Stimulated activated CD8-positive, alpha-beta memory T cell treated with anti-CD3 and anti-CD28 coated beads, Interleukin-4, amount 100 ng/mL, for 4 hours (primary cell): Measurements from ENCODE around the gene MS4A3.
"Not testable (repeated sequence)": the region's sequence is repeated elsewhere in the genome, so short reads cannot be mapped to it uniquely, and the experiment has no call there.

Experiments
- DNase-seq, 2 donors: peaks; one replicate each; pipeline ENCODE4 v3.0.0-alpha.2; 2020; ENCODE audit warnings: low read depth in 2 of 2, low spot score in 1 of 2

MS4A3 gene, protein sequence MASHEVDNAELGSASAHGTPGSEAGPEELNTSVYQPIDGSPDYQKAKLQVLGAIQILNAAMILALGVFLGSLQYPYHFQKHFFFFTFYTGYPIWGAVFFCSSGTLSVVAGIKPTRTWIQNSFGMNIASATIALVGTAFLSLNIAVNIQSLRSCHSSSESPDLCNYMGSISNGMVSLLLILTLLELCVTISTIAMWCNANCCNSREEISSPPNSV

DNA sequence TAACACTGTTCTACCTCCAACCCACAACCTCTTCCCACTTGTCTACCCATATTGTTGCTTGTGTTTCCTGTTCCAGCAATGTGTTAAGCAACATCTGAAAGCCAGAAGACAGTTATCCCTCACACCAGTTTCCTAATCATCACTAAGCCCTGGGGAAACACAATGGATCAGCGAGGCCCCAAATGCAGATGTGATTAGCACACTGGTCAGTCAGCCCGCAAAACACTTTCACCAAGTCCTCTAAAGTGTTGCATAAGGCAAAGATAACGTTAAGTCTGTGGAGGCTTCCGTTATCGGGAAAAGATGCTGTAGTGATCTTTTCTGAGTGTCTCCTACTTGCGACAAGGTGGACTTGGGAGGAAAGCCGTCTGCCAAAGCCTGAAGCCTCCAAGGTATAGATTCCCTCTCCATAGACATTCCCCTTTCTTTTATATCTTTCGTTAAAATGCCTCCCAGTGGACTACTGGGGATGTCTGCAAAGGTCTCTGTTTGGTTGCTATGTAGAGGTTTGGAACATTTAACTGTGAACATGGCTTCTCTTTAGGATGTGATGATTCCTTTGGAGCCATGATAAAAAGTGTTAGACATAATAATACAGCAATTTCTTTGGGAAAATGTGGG lies at the start of gene MS4A3:
Gene MS4A3 (plus strand): TSS at position 317 of the 621 bp plus-strand sequence. CDS start 4,496 bp downstream, outside the sequence.
- no peak for DNase-seq

DNA sequence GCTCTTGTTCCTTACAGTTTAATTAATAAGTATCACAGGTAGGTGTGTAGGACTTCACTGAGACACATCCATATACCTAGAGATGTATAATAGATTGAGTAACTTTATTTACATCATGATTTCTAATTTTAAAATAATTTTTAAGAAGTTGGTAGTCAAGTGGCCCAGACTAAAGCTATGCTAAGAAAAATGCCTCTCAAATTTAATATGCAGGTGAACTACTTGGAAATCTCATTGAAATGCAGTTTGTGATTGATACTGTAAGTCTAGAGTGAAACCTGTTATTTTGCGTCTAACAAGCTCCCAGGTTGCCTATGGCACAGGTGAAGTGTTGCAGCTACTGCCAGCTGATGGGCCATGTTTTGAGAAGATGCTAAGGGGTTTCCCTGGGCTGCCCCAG lies 39.6 kb upstream of the MS4A3 start, which contains the start of gene OOSP4B:
Gene OOSP4B (plus strand): TSS at position 301 of the 400 bp plus-strand sequence.
- DNase-seq: no peak

DNA sequence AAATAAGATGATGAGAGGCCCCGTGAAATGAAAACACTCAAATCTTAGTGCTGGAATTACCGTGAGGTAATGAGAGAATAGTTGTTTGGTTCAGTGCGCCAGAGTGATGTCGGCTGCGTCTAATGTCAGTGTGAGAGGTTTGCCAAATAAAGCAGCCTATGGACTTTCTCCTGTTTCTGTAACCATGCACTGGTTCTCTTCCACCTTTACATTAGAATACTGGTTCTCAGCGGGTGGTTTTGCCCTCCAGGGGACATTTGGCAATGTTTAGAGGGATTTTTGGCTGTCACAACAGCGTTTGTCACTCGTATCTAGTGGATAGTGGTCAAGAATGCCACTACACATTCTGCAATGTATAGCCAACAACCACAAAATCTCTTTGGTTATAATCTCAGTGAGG lies 38.4 kb upstream of the MS4A3 start:
- DNase-seq: no peak

DNA sequence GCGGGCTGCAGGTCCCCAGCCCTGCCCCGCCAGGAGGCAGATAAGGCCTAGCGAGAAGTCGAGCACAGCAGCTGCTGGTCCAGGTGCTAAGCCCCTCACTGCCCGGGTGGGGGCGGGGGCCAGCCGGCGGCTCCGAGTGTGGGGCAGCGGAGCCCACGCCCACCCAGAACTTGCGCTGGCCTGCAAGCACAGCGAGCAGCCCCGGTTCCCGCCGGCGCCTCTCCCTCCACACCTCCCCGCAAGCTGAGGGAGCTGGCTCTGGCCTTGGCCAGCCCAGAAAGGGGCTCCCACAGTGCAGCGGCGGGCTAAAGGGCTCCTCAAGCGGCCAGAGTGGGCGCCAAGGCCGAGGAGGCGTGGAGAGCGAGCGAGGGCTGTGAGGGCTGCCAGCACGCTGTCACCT lies 36.1 kb upstream of the MS4A3 start:
- not testable (repeated sequence) for DNase-seq

DNA sequence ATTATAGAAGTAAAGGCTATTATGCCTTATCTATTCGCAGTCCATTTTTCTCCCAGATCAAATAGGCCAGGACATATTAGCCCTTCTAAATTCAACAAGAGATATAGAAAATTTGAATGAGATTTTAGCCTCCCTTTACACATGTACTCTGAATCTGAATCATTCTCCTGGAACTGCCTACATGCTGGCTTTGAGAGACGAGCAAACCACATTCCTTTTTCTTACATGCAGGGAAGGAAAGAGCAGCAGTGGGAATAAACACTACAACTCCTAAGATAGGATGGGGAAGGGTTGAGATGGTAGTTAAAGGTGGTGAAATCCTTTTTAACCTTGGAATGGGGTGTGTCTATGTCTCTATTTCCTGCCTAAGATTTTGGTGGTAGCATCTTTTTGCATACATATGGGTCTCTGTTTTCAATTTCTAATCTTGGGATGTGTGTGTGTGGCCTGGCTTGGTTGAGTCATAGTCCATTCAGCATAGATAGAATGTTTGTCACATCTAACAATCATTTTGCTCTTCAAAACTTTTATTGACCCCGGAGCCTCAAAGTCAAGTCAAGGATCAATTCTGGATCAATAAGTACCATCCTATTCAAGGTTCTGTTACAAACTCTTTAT lies 27.3 kb upstream of the MS4A3 start:
- no peak for DNase-seq

DNA sequence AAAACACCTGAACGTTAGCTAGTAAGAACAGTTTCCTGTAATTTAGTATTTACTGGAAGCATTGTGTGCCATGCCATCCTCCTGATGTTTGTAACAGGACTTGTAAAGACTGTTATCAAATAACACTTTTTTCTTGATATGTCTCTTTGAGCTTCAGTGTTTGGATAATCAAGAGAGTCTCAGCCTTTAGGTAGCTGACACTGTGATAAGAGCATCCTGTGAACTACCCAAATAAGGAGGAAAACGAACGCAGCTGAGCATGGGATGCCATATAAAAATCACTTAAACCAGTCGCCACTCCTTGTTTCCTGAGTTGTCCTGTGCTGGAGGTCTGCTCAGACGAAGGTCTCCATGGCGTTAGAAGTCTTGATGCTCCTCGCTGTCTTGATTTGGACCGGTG lies 16.4 kb upstream of the MS4A3 start, which contains the start of gene OOSP2:
Gene OOSP2 (plus strand): TSS at position 301 of the 400 bp plus-strand sequence. CDS start 51 bp downstream, at position 352.
- no peak for DNase-seq

DNA sequence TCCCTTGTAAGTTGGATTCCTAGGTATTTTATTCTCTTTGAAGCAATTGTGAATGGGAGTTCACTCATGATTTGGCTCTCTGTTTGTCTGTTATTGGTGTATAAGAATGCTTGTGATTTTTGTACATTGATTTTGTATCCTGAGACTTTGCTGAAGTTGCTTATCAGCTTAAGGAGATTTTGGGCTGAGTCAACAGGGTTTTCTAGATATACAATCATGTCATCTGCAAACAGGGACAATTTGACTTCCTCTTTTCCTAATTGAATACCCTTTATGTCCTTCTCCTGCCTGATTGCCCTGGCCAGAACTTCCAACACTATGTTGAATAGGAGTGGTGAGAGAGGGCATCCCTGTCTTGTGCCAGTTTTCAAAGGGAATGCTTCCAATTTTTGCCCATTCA lies 6.0 kb upstream of the MS4A3 start:
- DNase-seq: not testable (repeated sequence)

DNA sequence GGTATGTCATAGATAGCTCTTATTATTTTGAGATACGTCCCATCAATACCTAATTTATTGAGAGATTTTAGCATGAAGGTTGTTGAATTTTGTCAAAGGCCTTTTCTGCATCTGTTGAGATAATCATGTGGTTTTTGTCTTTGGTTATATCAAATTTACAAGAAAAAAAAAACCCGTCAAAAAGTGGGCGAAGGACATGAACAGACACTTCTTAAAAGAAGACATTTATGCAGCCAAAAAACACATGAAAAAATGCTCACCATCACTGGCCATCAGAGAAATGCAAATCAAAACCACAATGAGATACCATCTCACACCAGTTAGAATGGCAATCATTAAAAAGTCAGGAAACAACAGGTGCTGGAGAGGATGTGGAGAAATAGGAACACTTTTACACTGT lies 5.6 kb upstream of the MS4A3 start:
- not testable (repeated sequence) for DNase-seq

DNA sequence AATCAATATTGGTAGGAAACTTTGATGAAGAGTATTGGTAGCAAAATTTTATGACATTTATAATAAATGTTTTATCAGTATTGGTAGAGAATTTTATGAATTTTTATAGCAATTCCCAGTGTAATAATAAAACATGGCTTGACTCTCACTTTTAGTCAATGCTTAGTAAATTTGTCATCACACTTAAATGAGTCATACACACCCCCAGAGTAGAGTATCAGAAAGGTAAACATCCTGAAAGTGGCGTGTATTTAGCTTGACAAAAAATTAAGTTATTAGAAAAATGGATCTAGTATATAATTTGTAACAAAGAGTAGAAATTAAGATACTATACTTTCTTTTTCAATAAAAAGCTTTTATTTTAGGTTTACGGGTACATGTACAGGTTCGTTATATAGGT lies 2.6 kb downstream of the MS4A3 start:
- DNase-seq: no peak

DNA sequence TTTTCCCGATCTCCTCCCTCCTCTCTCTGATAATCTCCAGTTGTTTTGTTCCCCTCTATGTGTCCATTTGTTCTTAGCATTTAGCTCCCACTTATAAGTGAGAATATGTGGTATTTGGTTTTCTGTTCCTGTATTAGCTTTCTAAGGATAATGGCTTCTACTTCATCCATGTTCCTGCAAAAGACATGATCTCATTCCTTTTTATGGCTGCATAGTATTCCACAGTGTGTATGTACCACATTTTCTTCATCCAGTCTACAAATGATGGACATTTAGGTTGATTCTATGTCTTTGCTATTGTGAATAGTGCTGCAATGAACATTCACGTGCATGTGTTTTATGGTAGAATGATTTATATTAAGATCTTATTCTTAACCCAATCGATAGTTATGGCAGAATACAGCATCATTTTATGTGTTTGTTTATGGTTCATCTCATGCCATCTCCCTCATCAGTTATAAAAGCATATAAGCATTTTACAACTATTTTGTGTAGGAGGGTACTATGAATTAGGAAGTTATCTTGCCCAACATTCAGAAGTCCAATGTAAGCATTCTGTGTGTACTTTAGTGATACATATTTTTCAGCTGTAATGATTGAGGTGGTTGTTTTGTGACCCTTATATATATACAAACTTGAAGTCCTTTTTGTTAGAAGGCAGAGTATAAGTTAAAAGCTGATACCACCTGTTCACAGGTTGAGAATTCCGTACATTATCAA lies 3.2 kb downstream of the MS4A3 start:
- no peak for DNase-seq

DNA sequence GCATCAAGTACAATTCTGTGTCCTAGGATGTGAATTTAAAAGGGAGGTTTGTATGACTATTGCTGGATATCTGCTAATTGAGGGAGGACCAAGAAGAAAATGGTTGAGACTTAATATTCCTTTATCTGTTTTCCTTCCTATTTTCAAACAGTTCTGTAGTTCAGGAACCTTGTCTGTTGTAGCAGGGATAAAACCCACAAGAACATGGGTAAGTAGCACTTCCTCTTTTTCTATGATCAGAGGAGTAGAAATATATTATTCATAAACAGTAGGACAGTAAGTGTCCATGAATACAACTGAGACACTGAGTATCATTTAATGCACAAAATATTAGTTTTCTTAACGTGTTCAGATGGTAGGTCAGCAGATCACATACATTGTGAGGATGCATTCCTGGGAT lies 7.6 kb downstream of the MS4A3 start:
- no peak for DNase-seq

DNA sequence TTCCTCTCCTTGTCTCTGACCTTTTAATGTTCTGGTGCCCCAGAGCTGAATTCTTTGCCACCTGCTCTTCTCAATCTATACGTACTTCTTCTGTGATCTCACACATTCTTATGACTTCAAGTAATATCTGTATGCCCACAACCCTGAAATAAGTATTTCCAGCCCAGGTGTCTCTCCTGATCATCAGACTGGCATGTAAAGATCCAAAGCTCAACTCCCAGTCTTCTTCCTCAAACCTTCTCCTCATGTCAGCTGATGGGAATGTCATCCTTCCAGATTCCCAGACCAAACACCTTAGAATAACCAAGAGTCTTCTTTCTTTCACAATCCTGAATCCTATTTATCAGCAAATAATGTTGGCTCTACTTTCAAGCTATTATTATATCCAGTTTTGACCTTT lies 9.3 kb downstream of the MS4A3 start:
- DNase-seq: no peak

DNA sequence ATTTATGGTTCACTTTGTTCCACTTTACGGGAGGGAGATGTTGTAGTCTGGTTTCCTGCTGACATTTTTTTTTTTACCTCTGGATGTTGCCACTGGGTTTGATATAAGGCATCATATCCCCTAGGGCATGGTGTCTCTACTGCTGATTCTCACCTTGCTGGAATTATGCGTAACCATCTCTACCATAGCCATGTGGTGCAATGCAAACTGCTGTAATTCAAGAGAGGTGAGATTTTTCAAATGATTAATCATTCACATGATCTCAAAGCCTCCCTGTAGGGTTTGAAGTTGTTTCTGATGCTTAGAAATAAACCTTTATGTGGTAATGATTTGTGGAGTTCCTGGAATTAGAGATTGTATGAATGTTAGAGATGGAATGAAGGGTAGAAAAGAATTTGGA lies 13.0 kb downstream of the MS4A3 start:
- DNase-seq: no peak

DNA sequence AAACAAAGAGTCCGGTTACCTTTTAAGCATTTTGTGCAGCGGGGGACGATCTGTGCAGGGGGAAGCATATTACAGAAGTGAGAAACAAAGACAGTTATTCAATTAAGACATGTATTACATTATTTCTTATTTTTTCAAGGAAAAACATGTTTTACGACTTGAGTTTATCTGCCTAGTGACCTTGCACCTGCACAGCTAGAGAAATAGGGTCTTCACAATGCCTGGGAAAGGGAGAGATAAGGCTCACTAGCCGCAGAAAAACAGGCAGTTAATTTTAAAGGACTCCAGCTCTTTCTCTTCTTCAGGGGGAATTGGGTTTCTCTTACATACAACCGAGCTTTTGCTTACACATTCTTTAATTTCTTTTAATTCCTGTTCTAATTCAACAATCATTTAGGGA lies 15.2 kb downstream of the MS4A3 start:
- DNase-seq: not testable (repeated sequence)

DNA sequence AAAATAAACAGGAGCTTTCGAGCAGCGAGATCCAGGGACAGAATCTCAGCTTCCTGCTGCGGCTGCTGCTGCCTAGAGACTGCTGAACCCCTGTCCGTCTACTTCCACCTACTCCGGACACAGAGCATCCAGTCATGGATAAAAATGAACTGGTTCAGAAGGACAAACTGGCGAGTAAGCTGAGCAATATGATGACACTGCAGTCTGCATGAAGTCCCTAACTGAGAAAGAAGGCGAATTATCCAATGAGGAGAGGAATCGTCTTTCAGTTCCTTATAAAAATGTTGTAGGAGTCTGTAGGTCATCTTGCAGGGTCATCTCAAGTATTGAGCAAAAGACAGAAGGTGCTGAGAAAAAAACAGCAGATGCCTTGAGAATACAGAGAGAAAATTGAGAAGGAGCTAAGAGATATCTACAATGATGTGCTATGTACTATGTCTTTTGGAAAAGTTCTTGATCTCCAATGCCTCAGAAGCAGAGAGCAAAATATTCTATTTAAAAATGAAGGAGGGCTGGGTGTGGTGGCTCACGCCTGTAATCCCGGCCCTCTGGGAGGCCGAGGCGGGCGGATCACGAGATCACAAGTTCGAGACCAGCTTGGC lies 20.9 kb downstream of the MS4A3 start:
- no peak for DNase-seq

DNA sequence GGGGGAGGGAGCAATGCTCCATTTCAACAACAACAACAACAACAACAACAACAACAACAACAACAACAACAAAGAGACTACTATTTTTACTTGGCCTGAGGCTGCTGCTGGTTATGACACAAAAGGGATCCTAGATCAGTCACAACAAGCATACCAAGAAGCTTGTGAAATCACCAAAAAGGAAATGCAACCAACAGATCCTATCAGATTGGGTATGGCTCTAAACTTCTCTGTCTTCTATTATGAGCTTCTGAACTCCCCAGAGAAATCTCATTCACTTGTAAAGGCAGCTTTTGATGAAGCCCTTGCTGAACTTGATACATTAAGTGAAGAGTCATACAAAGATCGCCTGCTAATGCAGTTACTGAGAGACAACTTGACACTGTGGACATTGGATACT lies 21.5 kb downstream of the MS4A3 start:
- no peak for DNase-seq

DNA sequence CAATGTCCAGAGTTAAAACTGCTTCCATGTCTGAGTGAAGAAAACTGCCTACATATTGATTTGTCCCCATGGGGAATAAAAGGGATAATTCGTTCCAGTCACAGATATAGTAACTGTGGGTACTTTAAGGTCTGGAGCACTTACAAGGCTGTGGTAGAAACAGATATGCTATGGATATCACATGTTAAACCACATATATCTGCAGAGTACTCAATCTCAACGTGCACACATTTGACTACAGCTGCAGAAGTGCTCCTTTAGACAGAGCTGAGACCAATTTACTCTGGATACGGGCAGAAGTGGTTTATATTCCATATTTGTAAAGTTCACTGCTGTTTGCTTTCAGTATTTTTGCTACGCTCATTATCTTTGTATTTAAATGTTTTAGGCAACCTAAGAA lies 22.3 kb downstream of the MS4A3 start:
- DNase-seq: no peak

DNA sequence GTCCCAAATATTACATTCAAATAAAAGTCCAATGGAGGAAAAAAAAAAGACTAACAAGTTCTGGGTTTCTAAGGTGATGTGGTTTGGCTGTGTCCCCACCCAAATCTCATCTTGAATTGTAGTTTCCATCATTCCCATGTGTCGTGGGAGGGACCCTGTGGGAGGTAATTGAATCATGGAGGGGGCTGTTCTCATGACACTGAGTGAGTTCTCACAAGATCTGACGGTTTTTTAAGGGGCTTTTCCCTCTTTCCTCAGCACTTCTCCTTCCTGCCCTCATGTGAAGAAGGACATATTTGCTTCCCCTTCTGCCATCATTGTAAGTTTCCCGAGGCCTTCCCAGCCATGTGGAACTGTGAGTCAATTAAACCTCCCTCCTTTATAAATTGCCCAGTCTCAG lies 24.1 kb downstream of the MS4A3 start:
- no peak for DNase-seq

DNA sequence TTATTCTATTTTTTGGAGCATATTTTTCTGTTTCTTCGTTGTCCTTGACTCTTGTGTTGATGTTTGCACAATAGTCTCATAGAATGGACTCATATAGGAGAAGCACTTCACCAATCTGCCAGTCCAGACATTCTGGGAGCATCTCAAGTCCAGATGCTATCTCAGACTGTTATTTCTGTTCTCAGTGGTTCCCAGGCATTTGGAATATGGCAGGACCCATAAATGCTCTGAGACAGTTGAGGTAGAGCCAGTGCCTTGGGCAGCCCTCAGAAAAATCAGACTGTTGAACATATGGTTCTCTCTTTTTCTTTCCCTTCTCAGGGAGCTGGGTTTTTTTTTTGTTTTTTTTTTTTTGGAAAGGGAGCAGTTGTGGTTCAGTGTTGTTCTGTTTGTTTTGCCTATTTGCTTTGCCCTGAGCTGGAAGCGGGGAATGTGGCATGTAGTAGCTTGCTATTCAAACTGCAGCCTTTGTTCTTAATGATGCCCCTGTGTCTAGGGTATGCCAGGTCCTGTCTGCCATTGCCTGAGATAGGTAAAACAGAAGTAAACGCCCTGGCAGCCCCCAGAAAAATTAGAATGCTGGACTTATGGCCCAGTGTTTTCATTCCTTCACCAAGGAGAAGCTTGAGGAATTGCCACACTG lies 28.3 kb downstream of the MS4A3 start:
- no peak for DNase-seq

DNA sequence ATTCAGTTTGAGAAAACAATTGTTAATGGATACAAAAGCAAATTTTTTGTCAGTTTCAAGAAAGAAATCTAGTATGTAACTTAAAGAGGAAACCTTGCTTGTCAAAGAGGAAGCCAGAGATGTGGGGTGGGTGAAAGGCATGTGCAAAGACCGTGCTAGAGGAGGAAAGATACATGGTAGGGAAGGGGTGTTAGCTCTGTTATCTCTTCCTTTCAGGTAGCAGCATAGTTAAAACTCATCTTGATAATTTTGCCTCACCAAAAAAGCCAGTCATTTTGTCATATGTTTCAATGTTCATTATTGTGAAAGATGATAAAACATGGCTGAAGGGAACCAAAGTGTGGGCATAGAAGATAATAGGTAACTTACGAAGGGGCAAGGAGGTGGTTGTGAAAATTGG lies 29.4 kb downstream of the MS4A3 start:
- no peak for DNase-seq

DNA sequence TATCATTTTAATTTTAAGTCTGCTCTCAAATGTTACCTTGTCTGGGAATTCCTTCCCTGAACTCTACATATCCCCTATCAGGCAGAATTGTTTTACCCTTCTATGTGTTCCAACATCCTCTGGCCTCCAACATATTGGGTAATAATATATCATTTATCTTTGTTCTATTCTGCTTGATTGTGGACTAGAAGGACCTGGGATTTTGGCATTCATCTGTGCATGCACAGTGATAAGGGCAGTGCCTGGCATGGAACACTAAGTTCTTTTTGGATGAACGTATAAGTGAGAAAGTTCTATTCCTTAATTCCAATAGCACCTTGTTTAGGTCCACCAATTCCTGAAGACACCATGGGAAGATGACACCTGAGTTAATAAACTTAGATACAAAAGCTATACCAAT lies 30.8 kb downstream of the MS4A3 start:
- DNase-seq: no peak
